GM18519 (cell line): ENCODE results near the gene ACSM6.

ENCODE experiments used
- ATAC-seq: cut with Tn5 transposase; IDR thresholded peaks from one replicate; pipeline ENCODE4 v1.9.1; 2021; ENCODE audit warnings: mild to moderate bottlenecking, moderate library complexity; ENCODE audit not compliant: unreplicated experiment, low FRiP score

The ACSM6 gene

GRCh38 chr10:95243318-95243617, 49.2 kb downstream of the ACSM6 start:
- no peak for ATAC-seq

DNA sequence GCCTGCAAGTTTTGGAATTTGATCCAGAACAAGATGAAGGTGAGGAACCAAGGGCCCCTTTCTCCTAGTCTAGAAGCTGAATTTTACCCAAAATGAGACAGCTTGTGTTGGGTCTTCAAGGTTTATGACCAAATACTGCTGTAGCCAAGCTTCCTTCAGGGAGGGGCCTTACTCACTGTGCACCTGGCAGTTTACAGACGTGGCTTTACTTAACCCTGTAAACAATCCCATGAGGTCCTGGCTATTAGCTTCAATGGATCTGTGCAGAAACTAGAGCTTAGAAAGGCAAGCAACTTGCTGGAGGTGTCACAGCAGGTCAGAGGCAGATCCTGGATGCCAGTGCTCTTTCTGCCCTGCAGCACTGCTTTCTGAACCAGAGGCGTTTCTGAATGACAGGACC, 50.1 kb downstream of the ACSM6 start:
- ATAC-seq, result no peak

GRCh38 chr10:95245425-95246055, 51.5 kb downstream of the ACSM6 start:
- ATAC-seq, result peak; percentile 81

DNA sequence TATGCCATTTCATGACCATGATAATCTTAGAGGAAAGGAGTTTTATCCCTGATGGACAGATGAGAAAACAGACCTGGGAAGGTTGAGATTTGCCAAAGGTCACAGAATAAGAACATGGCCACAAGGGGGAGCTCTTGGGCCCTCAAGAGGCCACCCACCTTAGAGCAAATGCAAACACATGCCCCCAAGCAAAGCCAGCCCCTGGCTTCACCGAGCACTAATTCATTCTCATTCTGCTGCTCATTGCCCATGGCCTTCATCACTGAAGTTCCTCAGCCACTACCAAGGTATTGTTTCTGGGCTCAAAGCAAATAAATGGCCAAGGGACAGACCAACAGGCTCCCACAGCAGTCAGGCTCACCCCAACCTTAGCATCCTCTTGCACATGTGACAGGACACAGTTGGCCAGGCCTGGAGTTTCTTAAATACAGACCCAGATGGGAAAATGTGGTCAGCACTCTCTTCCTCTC, 52.6 kb downstream of the ACSM6 start:
- no peak for ATAC-seq

GRCh38 chr10:95247200-95247880, 53.3 kb downstream of the ACSM6 start:
- ATAC-seq, result no peak

- no peak for ATAC-seq
Measured at GRCh38 chr10:95247881-95248583, 54.0 kb downstream of the ACSM6 start.

DNA sequence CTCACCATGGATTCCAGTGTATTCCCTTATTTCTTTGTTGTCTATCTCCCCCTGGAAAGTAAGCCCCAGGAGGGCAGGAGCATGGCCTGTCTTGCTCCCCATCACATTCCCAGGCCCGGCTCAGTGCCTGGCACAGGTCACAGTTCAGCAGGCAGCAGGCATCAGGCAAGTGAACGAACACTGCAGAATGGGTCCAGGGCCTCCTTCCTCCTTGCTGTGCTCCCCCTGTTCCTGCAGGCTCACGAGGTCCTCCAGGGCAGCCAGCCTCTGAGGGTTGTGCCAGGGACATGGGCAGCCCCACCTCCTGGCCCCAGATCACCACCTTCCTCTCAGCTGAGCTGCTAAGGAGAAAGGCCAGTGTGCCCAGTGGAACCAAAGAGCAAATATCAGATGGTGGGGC, 55.0 kb downstream of the ACSM6 start:
- ATAC-seq, result no peak

DNA sequence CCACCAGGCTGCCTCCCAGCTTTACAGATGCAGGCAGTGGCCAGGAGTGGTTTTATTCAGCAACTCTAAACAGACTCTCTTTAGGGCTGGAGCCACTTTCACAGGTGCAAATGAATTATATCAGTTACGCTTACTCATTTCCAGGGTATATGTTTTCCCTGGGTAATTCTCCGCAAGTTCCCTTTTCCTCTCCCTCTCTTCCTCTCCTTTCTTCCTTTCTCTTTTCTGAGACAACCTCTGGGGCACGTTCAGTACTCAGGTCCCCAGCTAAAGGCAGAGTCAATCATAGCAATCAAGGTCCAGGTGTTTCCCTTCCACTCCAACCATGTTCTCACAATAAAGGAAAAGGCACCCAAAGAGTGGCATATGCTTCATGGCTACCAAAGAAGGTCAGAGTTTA, 55.4 kb downstream of the ACSM6 start:
- ATAC-seq, result no peak

GRCh38 chr10:95250856-95251255, 56.8 kb downstream of the ACSM6 start:
- ATAC-seq, result no peak

DNA sequence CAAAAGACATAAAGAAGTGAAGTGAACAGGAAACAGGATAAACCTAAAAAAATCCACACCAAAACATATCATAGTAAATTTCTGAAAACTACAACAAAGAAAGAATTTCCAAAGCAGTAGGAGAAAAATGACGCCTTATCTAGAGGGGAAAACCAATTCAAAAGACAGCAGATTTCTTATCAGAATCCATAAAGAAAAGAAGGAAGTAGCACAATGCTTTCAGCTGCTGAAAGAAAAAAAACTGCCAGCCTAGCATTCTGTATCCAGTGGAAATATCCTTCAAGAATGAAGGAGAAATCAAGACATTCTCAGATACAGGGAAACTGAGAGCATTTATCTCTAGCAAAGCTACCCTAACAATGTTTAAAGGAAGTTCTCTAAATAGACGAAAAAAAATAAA, 59.0 kb downstream of the ACSM6 start:
- no peak for ATAC-seq

DNA sequence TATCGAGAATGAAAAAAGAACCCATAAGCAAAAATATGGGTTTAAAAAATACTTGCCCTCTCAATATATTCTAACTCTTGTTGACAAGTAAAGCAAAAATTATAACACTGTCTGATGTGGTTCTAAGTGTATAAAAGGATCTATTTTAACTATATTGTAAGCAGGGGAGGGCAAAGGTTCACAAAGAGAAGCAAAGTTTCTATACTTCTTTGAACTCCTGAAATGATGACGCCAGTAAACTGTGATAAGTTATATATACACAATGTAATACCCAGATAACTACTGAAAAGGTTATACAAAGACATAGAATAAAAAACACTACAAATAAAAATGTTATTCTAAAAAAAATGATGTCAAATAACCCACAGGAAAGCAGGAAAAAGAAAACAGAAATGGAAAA, 59.6 kb downstream of the ACSM6 start:
- ATAC-seq, result no peak

- no peak for ATAC-seq
Measured at GRCh38 chr10:95254629-95255028, 60.6 kb downstream of the ACSM6 start.

DNA sequence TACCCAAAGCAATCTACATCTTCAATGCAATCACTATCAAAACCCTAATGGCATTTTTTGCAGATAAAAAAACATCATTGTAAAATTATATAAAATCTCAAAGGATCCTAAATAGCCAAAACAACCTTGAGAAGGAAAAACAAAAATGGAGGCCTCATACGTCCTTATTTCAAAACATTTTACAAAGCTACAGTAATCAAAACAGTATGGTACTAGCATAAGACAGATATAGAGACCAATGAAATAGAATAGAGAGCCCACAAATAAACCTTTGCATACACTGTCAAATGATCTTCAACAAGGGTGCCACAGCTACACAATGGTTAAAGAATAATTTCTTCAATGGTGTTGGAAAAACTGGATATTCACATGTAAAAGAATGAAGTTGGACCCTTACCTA, 62.2 kb downstream of the ACSM6 start:
- ATAC-seq, result no peak

GRCh38 chr10:95257849-95258248, 63.8 kb downstream of the ACSM6 start:
- ATAC-seq, result no peak

- no peak for ATAC-seq
Measured at GRCh38 chr10:95260397-95260881, 66.4 kb downstream of the ACSM6 start.

GRCh38 chr10:95260909-95261552, 67.0 kb downstream of the ACSM6 start:
- no peak for ATAC-seq

- ATAC-seq, result no peak
Measured at GRCh38 chr10:95261926-95262325, 67.9 kb downstream of the ACSM6 start.

DNA sequence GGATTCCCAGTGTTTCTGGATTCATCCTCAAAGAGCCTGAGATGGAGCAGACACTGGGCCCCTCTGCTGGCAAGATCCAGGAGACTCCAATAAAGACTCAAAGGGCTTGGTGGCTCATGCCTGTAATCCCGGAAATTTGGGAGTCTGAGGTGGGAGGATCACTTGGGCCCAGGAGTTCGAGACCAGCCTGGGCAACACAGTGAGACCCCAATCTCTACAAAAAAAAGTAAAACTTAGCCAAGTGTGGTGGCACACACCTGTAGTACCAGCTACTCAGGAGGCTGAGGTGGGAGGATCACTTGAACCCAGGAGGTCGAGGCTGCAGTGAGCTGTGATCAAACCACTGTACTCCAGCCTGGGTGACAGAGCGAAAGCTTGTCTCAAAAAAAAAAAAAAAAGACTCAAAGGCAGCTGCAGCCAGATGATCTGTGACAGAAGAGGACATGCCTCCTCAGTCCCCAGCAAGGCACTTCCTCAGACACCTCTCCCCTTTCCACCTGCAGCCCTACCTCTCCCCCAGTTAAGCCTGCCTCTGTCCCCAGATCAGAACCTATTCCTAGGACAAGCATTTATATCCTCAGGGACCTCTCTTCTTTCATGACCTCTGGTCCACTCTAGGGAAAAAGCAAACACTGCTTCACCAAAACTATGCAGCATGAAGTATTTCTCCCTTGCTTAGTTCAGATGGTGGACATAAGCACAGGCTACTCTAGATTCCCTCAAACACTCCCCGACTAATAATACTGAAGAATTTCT, 68.9 kb downstream of the ACSM6 start:
- no peak for ATAC-seq

DNA sequence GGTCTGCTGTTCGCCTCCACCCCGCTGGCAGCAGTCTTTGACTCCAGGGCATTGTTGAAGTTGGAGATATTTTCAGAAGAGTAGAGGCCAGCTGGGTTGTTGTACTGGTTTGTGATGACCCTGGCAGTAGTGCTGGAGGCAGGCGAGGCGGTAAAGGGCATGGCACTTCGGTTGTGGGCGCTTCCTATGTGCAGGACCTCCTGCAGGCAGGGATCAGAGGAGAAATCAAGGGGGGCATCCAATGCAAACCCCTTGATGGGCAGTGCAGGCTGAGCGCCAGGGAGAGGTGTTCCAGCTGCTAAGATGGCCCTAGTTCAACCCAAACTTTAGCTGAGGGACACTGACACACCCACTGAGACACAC, 69.8 kb downstream of the ACSM6 start:
- no peak for ATAC-seq

- ATAC-seq, result no peak
Measured at GRCh38 chr10:95264227-95265051, 70.4 kb downstream of the ACSM6 start.
